HG02759 (cell line): ENCODE measurements around the gene FADS3.

ENCODE experiments used
- ATAC-seq: cut with Tn5 transposase; IDR thresholded peaks from one replicate; pipeline ENCODE4 v1.9.1; 2021; ENCODE audit warnings: mild to moderate bottlenecking, moderate library complexity; ENCODE audit not compliant: unreplicated experiment

Gene FADS3

GRCh38 chr11:61914471-61915171 is 23.3 kb upstream of the FADS3 start:
- ATAC-seq = no peak

GRCh38 chr11:61913699-61914395 is 22.5 kb upstream of the FADS3 start:
- ATAC-seq = no peak

- no peak for ATAC-seq
Measured at GRCh38 chr11:61912991-61913698, 21.8 kb upstream of the FADS3 start.

- no peak for ATAC-seq
Measured at GRCh38 chr11:61912530-61912898, 21.2 kb upstream of the FADS3 start.

GRCh38 chr11:61911701-61912529 is 20.6 kb upstream of the FADS3 start:
- no peak for ATAC-seq

- no peak for ATAC-seq
Measured at GRCh38 chr11:61911128-61911700, 19.9 kb upstream of the FADS3 start.

- no peak for ATAC-seq
Measured at GRCh38 chr11:61910187-61911127, 19.1 kb upstream of the FADS3 start.

- no peak for ATAC-seq
Measured at GRCh38 chr11:61908730-61909316, 17.5 kb upstream of the FADS3 start.

GRCh38 chr11:61907871-61908729 is 16.8 kb upstream of the FADS3 start:
- no peak for ATAC-seq

GRCh38 chr11:61907282-61907681 is 15.9 kb upstream of the FADS3 start:
- ATAC-seq = no peak

GRCh38 chr11:61906522-61906909 is 15.2 kb upstream of the FADS3 start:
- ATAC-seq = no peak

- no peak for ATAC-seq
Measured at GRCh38 chr11:61905801-61906521, 14.6 kb upstream of the FADS3 start.

- ATAC-seq = no peak
Measured at GRCh38 chr11:61905067-61905696, 13.8 kb upstream of the FADS3 start.

GRCh38 chr11:61904539-61905048 is 13.2 kb upstream of the FADS3 start:
- ATAC-seq = no peak

- ATAC-seq = no peak
Measured at GRCh38 chr11:61903845-61904244, 12.5 kb upstream of the FADS3 start.

GRCh38 chr11:61902313-61902712 is 11.0 kb upstream of the FADS3 start:
- no peak for ATAC-seq

- no peak for ATAC-seq
Measured at GRCh38 chr11:61901397-61901796, 10.1 kb upstream of the FADS3 start.
